HCT116 (cell line): ENCODE results near the gene APOB. TPM values are rescaled to one million over a fixed set of nuclear protein-coding genes. Genes with fewer than 3 reads are reported as not detected.

Experiments
- ATAC-seq: fragments of 200-7000 bp; cut with Tn5 transposase; 2 replicates; pipeline ENCODE4 v1.9.1; 2020; ENCODE audit warnings: mild to moderate bottlenecking, moderate library complexity
- BruUV-seq: library from RNA; stranded (reverse); fragments of 400-500 nt; replicated peaks from 2 replicates; lab custom pipeline; 2021; lab: Mats Ljungman, UMichigan
- CTCF ChIA-PET: fragments of 300-600 bp; sonication (Branson Sonifier 250); formaldehyde crosslinking; loops from one replicate; lab custom pipeline; 2021; ENCODE audit warnings: antibody characterized with exemption; lab: Charles Lee
- POLR2A ChIA-PET: fragments of 300-600, 350-600 bp; sonication (Branson Sonifier 250); formaldehyde crosslinking; loops from one replicate; lab custom pipeline; 2021; ENCODE audit warnings: antibody characterized with exemption; lab: Charles Lee
- RAD21 ChIA-PET, 2 experiments: fragments of 300-600 bp; sonication (Branson Sonifier 250); formaldehyde crosslinking; loops; one replicate each; lab custom pipeline; 2023; ENCODE audit warnings: low total read pairs in 2 of 2; ENCODE audit not compliant: uncharacterized antibody in 2 of 2, unreplicated experiment in 2 of 2, low non-redundant PET in 1 of 2; lab: Charles Lee
- DNase-seq: peaks from one replicate; pipeline ENCODE4 v3.0.0-alpha.2; 2010; ENCODE audit warnings: low read depth, low spot score
- H2AFZ ChIP-seq: fragments of 200-600 bp; shearing (Covaris generic), sonication (generic); 2 replicates; pipeline ENCODE4 v1.6.1; 2017; ENCODE audit warnings: low read depth, mixed run types, mixed read lengths, antibody characterized with exemption, low read length; ENCODE audit not compliant: poor library complexity, severe bottlenecking
- H3K27ac ChIP-seq: 2 replicates; pipeline ENCODE4 v1.5.1; 2012; ENCODE audit warnings: low read depth, low read length
- H3K27me3 ChIP-seq: fragments of 200-600 bp; sonication (generic); 2 replicates; pipeline ENCODE4 v1.6.1; 2016; ENCODE audit warnings: mixed run types, low read length, mixed read lengths; ENCODE audit not compliant: insufficient read depth
- H3K36me3 ChIP-seq, 2 experiments: fragments of 200-500 bp in 1 of 2; fragments of 200-600 bp in 1 of 2; sonication (Bioruptor generic) in 1 of 2; sonication (generic) in 1 of 2; 2 replicates each; pipeline versions ENCODE4 v1.5.1 to v1.6.1; 2014 to 2016; ENCODE audit warnings: low read length in 2 of 2, inconsistent platforms in 1 of 2, mixed read lengths in 1 of 2, mixed run types in 1 of 2; ENCODE audit not compliant: insufficient read depth in 2 of 2, control insufficient read depth in 1 of 2
- H3K4me1 ChIP-seq, 2 experiments: fragments of 200-600 bp in 1 of 2; sonication (generic) in 1 of 2; 2 replicates each; pipeline versions ENCODE4 v1.5.1 to v1.6.1; 2012 to 2017; ENCODE audit warnings: low read length in 2 of 2, inconsistent platforms in 1 of 2, mild to moderate bottlenecking in 1 of 2, mixed read lengths in 1 of 2, mixed run types in 1 of 2, moderate library complexity in 1 of 2; ENCODE audit not compliant: insufficient read depth in 2 of 2, control insufficient read depth in 1 of 2
- H3K4me2 ChIP-seq: fragments of 200-600 bp; sonication (generic); 2 replicates; pipeline ENCODE4 v1.6.1; 2017; ENCODE audit warnings: mixed run types, low read length, mixed read lengths
- H3K4me3 ChIP-seq, 2 experiments: fragments of 200-600 bp in 1 of 2; sonication (generic) in 1 of 2; replicated peaks in 1 of 2; 2 replicates each; pipeline ENCODE4 v1.5.1; 2011 to 2016; ENCODE audit warnings: low read length in 2 of 2, control low read depth in 1 of 2, low read depth in 1 of 2, mild to moderate bottlenecking in 1 of 2, mixed read lengths in 1 of 2, mixed run types in 1 of 2
- H3K79me2 ChIP-seq: fragments of 200-600 bp; sonication (generic); 2 replicates; pipeline ENCODE4 v1.6.1; 2017; ENCODE audit warnings: mild to moderate bottlenecking, mixed run types, low read length, moderate library complexity, mixed read lengths; ENCODE audit not compliant: insufficient read depth
- H3K9ac ChIP-seq: fragments of 200-600 bp; sonication (generic); 2 replicates; pipeline ENCODE4 v1.6.1; 2016; ENCODE audit warnings: low read length, mixed read lengths
- H3K9me2 ChIP-seq: fragments of 200-600 bp; sonication (generic), shearing (Covaris generic); 2 replicates; pipeline ENCODE4 v1.6.1; 2017; ENCODE audit warnings: mixed run types, mild to moderate bottlenecking, moderate library complexity; ENCODE audit not compliant: insufficient read depth
- H3K9me3 ChIP-seq, 2 experiments: fragments of 200-500 bp in 1 of 2; fragments of 200-600 bp in 1 of 2; sonication (Bioruptor generic) in 1 of 2; sonication (generic) in 1 of 2; 2 replicates each; pipeline ENCODE4 v1.6.1; 2014 to 2017; ENCODE audit warnings: low read length in 2 of 2, mixed read lengths in 2 of 2, inconsistent platforms in 1 of 2, low read depth in 1 of 2, mild to moderate bottlenecking in 1 of 2, mixed run types in 1 of 2, moderate library complexity in 1 of 2; ENCODE audit not compliant: control insufficient read depth in 1 of 2, insufficient read depth in 1 of 2
- H4K20me1 ChIP-seq: fragments of 200-600 bp; sonication (generic), shearing (Covaris generic); 2 replicates; pipeline ENCODE4 v1.6.1; 2017; ENCODE audit warnings: mixed run types, mild to moderate bottlenecking, moderate library complexity; ENCODE audit not compliant: insufficient read depth
- EGR1 ChIP-seq: IDR thresholded peaks from 2 replicates; pipeline ENCODE4 v1.6.1; 2012; ENCODE audit warnings: low read depth
- ELF1 ChIP-seq: IDR thresholded peaks from 2 replicates; pipeline ENCODE4 v1.6.1; 2012; ENCODE audit warnings: low read depth, borderline replicate concordance
- EZH2phosphoT487 ChIP-seq: fragments of 200-600 bp; IDR thresholded peaks from 2 replicates; pipeline ENCODE4 v1.6.1; 2018; ENCODE audit warnings: antibody characterized with exemption, borderline replicate concordance
- FOSL1 ChIP-seq: IDR thresholded peaks from 2 replicates; pipeline ENCODE4 v1.6.1; 2012; ENCODE audit warnings: low read depth
- RAD21 ChIP-seq: IDR thresholded peaks from 2 replicates; pipeline ENCODE4 v1.6.1; 2012; ENCODE audit warnings: low read depth, mild to moderate bottlenecking
- ZFX ChIP-seq: fragments of 450-650 bp; IDR thresholded peaks from 2 replicates; pipeline ENCODE4 v1.6.1; 2017
- ZNF274 ChIP-seq: fragments of 200-500 bp; sonication (Bioruptor generic); IDR thresholded peaks from 2 replicates; pipeline ENCODE4 v1.6.1; 2014; ENCODE audit warnings: mild to moderate bottlenecking, low read depth, low read length, inconsistent platforms
- intact Hi-C: fragments of 100-400 bp; cut with micrococcal nuclease; formaldehyde crosslinking; loops from 2 replicates; pipeline ENCODE4 v1.10.0; 2022
- total RNA-seq: library from RNA; stranded (reverse); gene quantifications from one replicate; pipeline ENCODE4 v1.2.1, GENCODE V29; 2021; ENCODE audit not compliant: unreplicated experiment
- TF ChIP-seq, protein P1 (sequence below): IDR thresholded peaks from 2 replicates; pipeline ENCODE4 v1.6.1; 2011; ENCODE audit warnings: mild to moderate bottlenecking, low read length, moderate library complexity; ENCODE audit not compliant: insufficient replicate concordance; ENCODE audit errors: extremely low read depth

The APOB gene
- total RNA-seq, 1 experiment from 2014 or later, result 1.6 TPM

DNA sequence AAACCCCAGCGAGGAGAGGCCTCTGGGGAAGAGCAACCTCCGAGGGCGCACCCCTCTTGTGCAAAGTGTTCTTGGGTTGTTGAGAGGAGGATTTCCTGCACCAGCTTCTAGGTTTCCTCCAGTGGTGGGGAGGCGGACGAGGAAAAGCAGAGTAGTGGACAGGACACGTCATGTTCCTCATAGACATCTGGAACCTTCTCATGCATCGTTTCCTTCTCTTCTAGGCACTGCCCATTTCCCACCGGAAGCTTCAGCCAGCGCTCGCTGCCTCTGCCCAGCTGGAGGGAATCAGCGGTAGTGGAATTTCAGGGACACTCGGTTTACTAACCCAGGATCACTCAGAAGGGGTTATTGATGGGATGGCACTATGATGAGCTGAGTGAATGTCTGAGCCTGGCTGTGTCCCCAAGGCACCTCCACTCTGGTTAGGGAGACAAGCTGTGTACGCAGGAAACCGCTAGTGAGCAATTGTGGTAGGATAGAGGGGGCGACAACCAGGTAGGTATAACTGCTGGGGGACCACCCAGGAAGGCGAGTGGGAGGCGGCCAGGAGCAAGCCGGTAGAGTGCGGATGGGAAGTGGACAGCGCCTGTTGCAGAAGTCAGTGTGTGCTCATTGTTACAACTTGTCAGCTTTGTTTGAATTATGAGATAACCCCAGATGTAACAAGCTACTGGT is 960 bp upstream of the APOB start:
- BruUV-seq, result no TSS peak
- Histone ChIP-seq H3K27me3 (peaks cover 23% of the 10 kb centered on the region), H3K4me3 (no peak overlapping the region), H3K9me3 (no peaks in the 10 kb centered on the region), H3K79me2 (no peaks in the 10 kb centered on the region), H3K9me2 (no peaks in the 10 kb centered on the region), H3K9ac (no peak overlapping the region), H3K27ac (no peak overlapping the region), H3K4me1 (no peaks in the 10 kb centered on the region), H2AFZ (no peak overlapping the region), H3K4me2 (no peak overlapping the region), H4K20me1 (no peaks in the 10 kb centered on the region), H3K36me3 (no peaks in the 10 kb centered on the region)
- RAD21 ChIA-PET, result no interaction called here
- ATAC-seq (no peak), DNase-seq (no peak)
- TF ChIP-seq RAD21 (no peak), FOSL1 (no peak), ZFX (no peak), ELF1 (no peak), EGR1 (no peak), EZH2phosphoT487 (no peak), ZNF274 (no peak)
- TF ChIP-seq, protein P1, sequence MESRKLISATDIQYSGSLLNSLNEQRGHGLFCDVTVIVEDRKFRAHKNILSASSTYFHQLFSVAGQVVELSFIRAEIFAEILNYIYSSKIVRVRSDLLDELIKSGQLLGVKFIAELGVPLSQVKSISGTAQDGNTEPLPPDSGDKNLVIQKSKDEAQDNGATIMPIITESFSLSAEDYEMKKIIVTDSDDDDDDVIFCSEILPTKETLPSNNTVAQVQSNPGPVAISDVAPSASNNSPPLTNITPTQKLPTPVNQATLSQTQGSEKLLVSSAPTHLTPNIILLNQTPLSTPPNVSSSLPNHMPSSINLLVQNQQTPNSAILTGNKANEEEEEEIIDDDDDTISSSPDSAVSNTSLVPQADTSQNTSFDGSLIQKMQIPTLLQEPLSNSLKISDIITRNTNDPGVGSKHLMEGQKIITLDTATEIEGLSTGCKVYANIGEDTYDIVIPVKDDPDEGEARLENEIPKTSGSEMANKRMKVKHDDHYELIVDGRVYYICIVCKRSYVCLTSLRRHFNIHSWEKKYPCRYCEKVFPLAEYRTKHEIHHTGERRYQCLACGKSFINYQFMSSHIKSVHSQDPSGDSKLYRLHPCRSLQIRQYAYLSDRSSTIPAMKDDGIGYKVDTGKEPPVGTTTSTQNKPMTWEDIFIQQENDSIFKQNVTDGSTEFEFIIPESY, result no peak
- CTCF ChIA-PET, result no interaction called here
- POLR2A ChIA-PET, result no interaction called here
- intact Hi-C loops, result no loop called here
